Transverse colon (tissue), 4 donors: ENCODE data around the gene MKNK1. TPM values are rescaled to one million over a fixed set of nuclear protein-coding genes. Genes with fewer than 3 reads are reported as not detected.

Source experiments
- DNase-seq: peaks from one replicate; pipeline ENCODE4 v3.0.0-alpha.2; 2019
- H3K27ac ChIP-seq, 4 donors: fragments of 200-600 bp; sonication (generic); 2 replicates each; pipeline ENCODE4 v1.5.1; 2016 to 2018; ENCODE audit warnings: inconsistent platforms in 4 of 4
- H3K27me3 ChIP-seq: fragments of 200-600 bp; sonication (generic); 2 replicates; pipeline ENCODE4 v1.5.1; 2017; ENCODE audit warnings: inconsistent platforms
- H3K36me3 ChIP-seq, 4 donors: fragments of 200-600 bp; sonication (generic); 2 replicates each; pipeline ENCODE4 v1.5.1; 2017 to 2019; ENCODE audit warnings: inconsistent platforms in 4 of 4
- H3K4me1 ChIP-seq, 4 donors: fragments of 200-600 bp; sonication (generic); 2 replicates each; pipeline ENCODE4 v1.5.1; 2017 to 2020; ENCODE audit warnings: inconsistent platforms in 4 of 4
- H3K4me3 ChIP-seq, 4 donors: fragments of 200-600 bp; sonication (generic); 1 replicate in 1 of 4; 2 replicates in 3 of 4; pipeline versions ENCODE4 v1.5.1 to v1.6.1; 2017 to 2019; ENCODE audit warnings: inconsistent platforms in 4 of 4
- H3K9me3 ChIP-seq, 2 donors: fragments of 200-600 bp; sonication (generic); 2 replicates each; pipeline ENCODE4 v1.5.1; 2017 to 2019; ENCODE audit warnings: inconsistent platforms in 2 of 2
- EP300 ChIP-seq: sonication (generic); formaldehyde crosslinking; IDR thresholded peaks from one replicate; pipeline ENCODE4 v1.6.1; 2017; ENCODE audit warnings: antibody characterized with exemption, low read depth
- POLR2A ChIP-seq: fragments of 450-650 bp; IDR thresholded peaks from one replicate; pipeline ENCODE4 v1.6.1; 2016; ENCODE audit warnings: antibody characterized with exemption, mild to moderate bottlenecking, moderate library complexity
- POLR2AphosphoS5 ChIP-seq, 3 donors: sonication (generic); formaldehyde crosslinking; IDR thresholded peaks; one replicate each; pipeline ENCODE4 v1.6.1; 2016; ENCODE audit warnings: antibody characterized with exemption in 3 of 3
- WGBS, 2 donors: methylation state at CpG; one replicate each; pipeline ENCODE4 v1.1.5; 2018; ENCODE audit warnings: low coverage in 1 of 2; 5-methylcytosine and 5-hydroxymethylcytosine counted together
- in situ Hi-C, 4 donors: fragments of 200-750 bp; cut with MboI; loops; one replicate each; pipeline versions ENCODE4 v1.15.0 to v1.15.1; 2017; ENCODE audit warnings: low sequenced_read_pairs in 3 of 4, low pct_ligation_motif_present in 1 of 4, low pct_unique_long_range_greater_than_20kb in 1 of 4
- intact Hi-C: fragments of 100-400 bp; cut with DNase I; formaldehyde crosslinking; loops from one replicate; pipeline ENCODE4 v1.15.1; 2023; ENCODE audit warnings: low total_unique reads
- total RNA-seq, 4 donors: library from RNA; depleted of rRNA; stranded (reverse); fragments of >200 nt; gene quantifications; one replicate each; pipeline ENCODE4 v1.1.0, GENCODE V29; 2016
- TF ChIP-seq, protein P1 (sequence below), 5 experiments: fragments of 200-600 bp in 3 of 5; fragments of 450-650 bp in 2 of 5; sonication (generic) in 3 of 5; IDR thresholded peaks; 1 replicate in 2 of 5; 2 replicates in 3 of 5; pipeline ENCODE4 v1.5.1; 2016 to 2017; ENCODE audit warnings: antibody characterized with exemption in 5 of 5, inconsistent platforms in 3 of 5, mild to moderate bottlenecking in 2 of 5, moderate library complexity in 1 of 5

MKNK1 gene
- total RNA-seq, 4 donors from 2014 or later, result 59.5 to 80.5 (median 62.3) TPM

DNA sequence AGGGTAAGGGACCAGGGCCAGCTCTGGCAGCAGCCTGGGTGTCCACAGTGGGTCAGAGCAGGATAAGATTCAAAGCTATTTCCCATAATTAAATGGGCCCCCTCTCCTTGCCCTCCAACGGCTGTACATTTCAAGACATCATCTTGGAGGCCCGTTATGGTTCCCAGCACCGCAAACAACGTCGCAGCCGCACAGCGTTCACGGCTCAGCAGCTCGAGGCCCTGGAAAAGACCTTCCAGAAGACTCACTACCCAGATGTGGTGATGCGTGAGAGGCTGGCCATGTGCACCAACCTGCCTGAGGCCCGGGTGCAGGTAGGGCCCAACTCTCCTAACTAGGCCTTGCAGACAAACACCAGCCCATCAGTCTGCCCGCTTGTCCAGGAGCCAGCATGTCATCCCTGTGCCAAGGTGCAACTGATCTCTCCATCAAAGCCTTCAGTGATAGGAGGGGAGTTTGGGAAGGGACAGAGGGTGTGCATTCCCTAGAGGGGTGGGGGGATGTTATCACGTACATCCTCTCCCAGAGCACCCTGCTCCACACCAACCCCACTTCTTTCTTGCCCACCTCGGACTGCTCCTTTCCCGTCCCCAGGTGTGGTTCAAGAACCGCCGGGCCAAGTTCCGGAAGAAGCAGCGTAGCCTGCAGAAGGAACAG, 93.6 kb downstream of the MKNK1 start:
- Histone ChIP-seq H3K27me3 (no peaks in the 10 kb centered on the region), H3K36me3 (no peaks in the 10 kb centered on the region), H3K4me1 (no peaks in the 10 kb centered on the region), H3K27ac (no peak overlapping the region), H3K9me3 (no peaks in the 10 kb centered on the region), H3K4me3 (no peak overlapping the region)
- in situ Hi-C loops (no loop called here), intact Hi-C loops (no loop called here)
- WGBS, 2 donors, result 89 to 97% methylated on average over 6 to 19 of the region's 19 CpGs
- TF ChIP-seq POLR2A, result no peak
- TF ChIP-seq, protein P1, sequence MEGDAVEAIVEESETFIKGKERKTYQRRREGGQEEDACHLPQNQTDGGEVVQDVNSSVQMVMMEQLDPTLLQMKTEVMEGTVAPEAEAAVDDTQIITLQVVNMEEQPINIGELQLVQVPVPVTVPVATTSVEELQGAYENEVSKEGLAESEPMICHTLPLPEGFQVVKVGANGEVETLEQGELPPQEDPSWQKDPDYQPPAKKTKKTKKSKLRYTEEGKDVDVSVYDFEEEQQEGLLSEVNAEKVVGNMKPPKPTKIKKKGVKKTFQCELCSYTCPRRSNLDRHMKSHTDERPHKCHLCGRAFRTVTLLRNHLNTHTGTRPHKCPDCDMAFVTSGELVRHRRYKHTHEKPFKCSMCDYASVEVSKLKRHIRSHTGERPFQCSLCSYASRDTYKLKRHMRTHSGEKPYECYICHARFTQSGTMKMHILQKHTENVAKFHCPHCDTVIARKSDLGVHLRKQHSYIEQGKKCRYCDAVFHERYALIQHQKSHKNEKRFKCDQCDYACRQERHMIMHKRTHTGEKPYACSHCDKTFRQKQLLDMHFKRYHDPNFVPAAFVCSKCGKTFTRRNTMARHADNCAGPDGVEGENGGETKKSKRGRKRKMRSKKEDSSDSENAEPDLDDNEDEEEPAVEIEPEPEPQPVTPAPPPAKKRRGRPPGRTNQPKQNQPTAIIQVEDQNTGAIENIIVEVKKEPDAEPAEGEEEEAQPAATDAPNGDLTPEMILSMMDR (IDR thresholded peaks at IDR 0.05), result no peak
- no peak for TF ChIP-seq POLR2AphosphoS5 (IDR thresholded peaks at IDR 0.05)
- no peak for TF ChIP-seq EP300
- no peak for DNase-seq

DNA sequence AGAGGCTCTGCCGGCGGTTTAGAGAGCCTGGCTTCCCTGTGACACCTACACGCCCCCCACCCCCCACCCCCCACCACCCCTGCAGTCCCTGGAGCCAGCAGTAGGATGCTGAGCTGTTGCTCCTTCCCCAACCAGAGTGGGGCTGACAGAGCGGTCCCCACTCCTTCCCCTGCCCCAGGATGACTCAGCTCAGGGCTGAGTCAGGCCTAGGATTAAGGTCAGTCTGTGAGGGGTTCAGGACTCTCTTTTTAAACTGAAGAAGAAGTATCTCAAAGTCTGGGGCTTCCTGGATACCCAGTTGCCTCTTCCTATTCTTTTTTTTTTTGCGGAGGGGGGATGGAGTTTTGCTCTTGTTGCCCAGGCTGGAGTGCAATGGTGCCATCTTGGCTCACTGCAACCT, 95.3 kb downstream of the MKNK1 start:
- 76% methylated on average over 5 of the region's 5 CpGs; no CpG with 5 or more reads in 1 of the 2 donors for WGBS, 2 donors
- in situ Hi-C loops (no loop called here), intact Hi-C loops (no loop called here)

More for the DNA sequence above, 95.3 kb downstream of the MKNK1 start:
- H3K4me1 ChIP-seq, result no peaks in the 10 kb centered on the region
- no peaks in the 10 kb centered on the region for H3K36me3 ChIP-seq
- TF ChIP-seq POLR2AphosphoS5 (IDR thresholded peaks at IDR 0.05) (no peak), EP300 (no peak), POLR2A (no peak)
- TF ChIP-seq, protein P1 (IDR thresholded peaks at IDR 0.05), result no peak
- H3K27ac ChIP-seq, result no peak overlapping the region
- no peaks in the 10 kb centered on the region for H3K9me3 ChIP-seq
- no peak for DNase-seq
- H3K27me3 ChIP-seq, result peaks cover 1% of the 10 kb centered on the region
- no peak overlapping the region for H3K4me3 ChIP-seq

Other genes starting within 250 kb of the MKNK1 start
- gene FAAH, start 210.0 kb downstream of the MKNK1 start, total RNA-seq, result 100 to 1,000 TPM in 2 of 4 donors, 10 to 100 TPM in 2; 90.8 to 349 (median 141) TPM
- gene DMBX1, start 114.4 kb downstream of the MKNK1 start, total RNA-seq, result not detected
- not detected for gene KNCN, start 52.6 kb downstream of the MKNK1 start, total RNA-seq
- 10 to 100 TPM; 12.9 to 20.6 (median 14.8) TPM for gene MOB3C, start 12.5 kb upstream of the MKNK1 start, total RNA-seq
- gene ATPAF1, start 64.1 kb upstream of the MKNK1 start, total RNA-seq, result 10 to 100 TPM; 20.6 to 91.5 (median 71.4) TPM
- gene TEX38, start 67.6 kb upstream of the MKNK1 start, total RNA-seq, result not detected
- gene EFCAB14, start 114.8 kb upstream of the MKNK1 start, total RNA-seq, result 100 to 1,000 TPM in 2 of 4 donors, 10 to 100 TPM in 2; 48.2 to 119 (median 85.4) TPM
- gene CYP4B1, start 194.8 kb upstream of the MKNK1 start, total RNA-seq, result 10 to 100 TPM in 3 of 4 donors, 1 to 10 TPM in 1; 2.4 to 77.8 (median 25.2) TPM